ENCODE data around the gene OR2T10. TPM values are rescaled to one million over a fixed set of nuclear protein-coding genes. Genes with fewer than 3 reads are reported as not detected.

OR2T10 gene
- total RNA-seq, 4 donors from 2014 or later = not detected

DNA sequence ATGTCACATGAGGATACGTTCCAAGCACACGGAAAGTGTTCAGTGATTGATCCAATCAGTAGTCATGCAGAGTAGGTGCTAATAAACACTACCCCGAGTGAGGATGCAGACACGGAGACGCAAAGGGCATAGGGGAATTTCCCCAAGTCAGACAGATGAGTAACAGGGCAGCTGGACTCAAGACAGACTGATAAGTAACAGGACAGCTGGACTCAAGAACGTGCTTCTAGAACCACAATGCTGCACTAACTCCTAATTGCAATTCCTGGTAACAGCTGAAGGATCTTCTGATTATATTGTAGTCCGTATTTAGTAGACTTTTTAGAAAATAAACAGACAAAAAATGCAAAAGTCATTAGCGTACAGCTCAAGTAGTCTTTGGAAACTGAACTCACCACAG lies 1.9 kb upstream of the OR2T10 start:
- Histone ChIP-seq H3K4me1 (no peaks in the 10 kb centered on the region), H3K27ac (no peak overlapping the region), H3K4me3 (no peak overlapping the region), H3K36me3 (no peaks in the 10 kb centered on the region), H3K9me3 (no peaks in the 10 kb centered on the region), H3K27me3 (no peaks in the 10 kb centered on the region)
- no peak for DNase-seq
- TF ChIP-seq, protein P1, sequence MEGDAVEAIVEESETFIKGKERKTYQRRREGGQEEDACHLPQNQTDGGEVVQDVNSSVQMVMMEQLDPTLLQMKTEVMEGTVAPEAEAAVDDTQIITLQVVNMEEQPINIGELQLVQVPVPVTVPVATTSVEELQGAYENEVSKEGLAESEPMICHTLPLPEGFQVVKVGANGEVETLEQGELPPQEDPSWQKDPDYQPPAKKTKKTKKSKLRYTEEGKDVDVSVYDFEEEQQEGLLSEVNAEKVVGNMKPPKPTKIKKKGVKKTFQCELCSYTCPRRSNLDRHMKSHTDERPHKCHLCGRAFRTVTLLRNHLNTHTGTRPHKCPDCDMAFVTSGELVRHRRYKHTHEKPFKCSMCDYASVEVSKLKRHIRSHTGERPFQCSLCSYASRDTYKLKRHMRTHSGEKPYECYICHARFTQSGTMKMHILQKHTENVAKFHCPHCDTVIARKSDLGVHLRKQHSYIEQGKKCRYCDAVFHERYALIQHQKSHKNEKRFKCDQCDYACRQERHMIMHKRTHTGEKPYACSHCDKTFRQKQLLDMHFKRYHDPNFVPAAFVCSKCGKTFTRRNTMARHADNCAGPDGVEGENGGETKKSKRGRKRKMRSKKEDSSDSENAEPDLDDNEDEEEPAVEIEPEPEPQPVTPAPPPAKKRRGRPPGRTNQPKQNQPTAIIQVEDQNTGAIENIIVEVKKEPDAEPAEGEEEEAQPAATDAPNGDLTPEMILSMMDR (IDR thresholded peaks at IDR 0.05) = no peak
- no peak for TF ChIP-seq POLR2A (IDR thresholded peaks at IDR 0.05)

DNA sequence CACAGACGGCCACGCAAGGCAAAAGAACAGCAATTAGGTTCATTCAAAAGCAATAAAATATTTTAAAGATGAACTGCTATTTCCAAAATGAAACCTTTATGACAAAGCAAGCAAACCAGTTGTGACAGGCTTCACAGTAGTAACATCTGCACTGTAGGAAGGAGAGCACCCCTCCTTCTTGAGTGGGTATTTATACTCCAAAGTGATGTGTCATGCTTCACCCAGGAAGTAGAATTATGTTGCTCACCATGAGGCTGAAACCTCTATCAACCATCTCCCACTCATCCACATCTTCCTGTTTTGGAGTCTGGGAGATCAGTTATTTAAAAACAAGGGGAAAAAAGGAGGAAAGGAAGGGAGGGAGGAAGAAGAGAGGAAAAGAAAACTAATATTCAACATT lies 885 bp downstream of the OR2T10 start:
- H3K4me3 ChIP-seq = no peak overlapping the region
- no peaks in the 10 kb centered on the region for H3K36me3 ChIP-seq
- H3K4me1 ChIP-seq = no peaks in the 10 kb centered on the region
- TF ChIP-seq, protein P1 (IDR thresholded peaks at IDR 0.05) = no peak
- no peak for TF ChIP-seq POLR2A (IDR thresholded peaks at IDR 0.05)
- H3K27ac ChIP-seq = no peak overlapping the region
- H3K27me3 ChIP-seq = no peaks in the 10 kb centered on the region
- DNase-seq = no peak
- H3K9me3 ChIP-seq = no peaks in the 10 kb centered on the region

DNA sequence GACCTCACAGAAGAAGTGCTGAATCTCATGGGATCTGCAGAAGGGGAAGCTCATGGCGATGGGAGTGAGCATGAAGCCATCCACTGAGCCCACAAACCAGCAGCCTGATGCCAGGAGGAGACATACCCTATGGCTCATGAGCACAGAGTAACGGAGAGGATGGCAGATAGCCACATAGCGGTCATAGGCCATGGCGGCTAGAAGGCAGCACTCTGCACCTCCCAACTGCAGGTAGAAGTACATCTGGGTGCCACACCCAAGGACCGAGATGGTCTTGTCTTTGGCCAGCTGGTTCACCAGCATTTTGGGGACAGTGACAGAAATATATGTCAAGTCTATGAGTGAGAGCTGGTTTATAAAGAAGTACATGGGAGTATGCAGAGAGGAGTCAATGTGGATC lies 4.3 kb downstream of the OR2T10 start:
- Histone ChIP-seq H3K27me3 (no peaks in the 10 kb centered on the region), H3K9me3 (no peaks in the 10 kb centered on the region), H3K36me3 (no peaks in the 10 kb centered on the region), H3K4me3 (no peak overlapping the region), H3K4me1 (no peaks in the 10 kb centered on the region), H3K27ac (no peak overlapping the region)
- no peak for TF ChIP-seq POLR2A (IDR thresholded peaks at IDR 0.05)
- TF ChIP-seq, protein P1 (IDR thresholded peaks at IDR 0.05) = no peak
- no peak for DNase-seq

DNA sequence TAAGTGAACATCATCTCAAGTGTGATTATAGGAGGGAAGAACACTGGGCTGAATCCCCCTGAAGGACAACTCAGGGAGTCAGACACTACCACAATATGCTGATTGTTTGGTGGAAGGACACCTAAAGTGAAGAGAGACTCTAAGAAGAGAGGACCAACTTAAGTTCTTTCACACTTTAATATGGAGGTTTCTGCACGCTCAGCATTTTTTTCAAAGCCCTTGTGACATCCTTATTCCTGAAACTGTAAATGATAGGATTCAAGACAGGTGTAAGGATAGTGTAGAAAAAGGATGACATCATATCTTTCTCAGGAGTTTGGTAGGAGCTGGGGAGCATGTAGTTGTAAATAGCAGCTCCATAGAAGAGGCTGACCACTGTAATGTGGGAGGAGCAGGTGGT lies 4.8 kb downstream of the OR2T10 start:
- no peaks in the 10 kb centered on the region for H3K27me3 ChIP-seq
- H3K9me3 ChIP-seq = no peaks in the 10 kb centered on the region
- TF ChIP-seq, protein P1 (IDR thresholded peaks at IDR 0.05) = no peak
- TF ChIP-seq POLR2A (IDR thresholded peaks at IDR 0.05) = no peak
- DNase-seq = no peak
- H3K27ac ChIP-seq = no peak overlapping the region
- no peak overlapping the region for H3K4me3 ChIP-seq
- H3K4me1 ChIP-seq = no peaks in the 10 kb centered on the region
- H3K36me3 ChIP-seq = no peaks in the 10 kb centered on the region

DNA sequence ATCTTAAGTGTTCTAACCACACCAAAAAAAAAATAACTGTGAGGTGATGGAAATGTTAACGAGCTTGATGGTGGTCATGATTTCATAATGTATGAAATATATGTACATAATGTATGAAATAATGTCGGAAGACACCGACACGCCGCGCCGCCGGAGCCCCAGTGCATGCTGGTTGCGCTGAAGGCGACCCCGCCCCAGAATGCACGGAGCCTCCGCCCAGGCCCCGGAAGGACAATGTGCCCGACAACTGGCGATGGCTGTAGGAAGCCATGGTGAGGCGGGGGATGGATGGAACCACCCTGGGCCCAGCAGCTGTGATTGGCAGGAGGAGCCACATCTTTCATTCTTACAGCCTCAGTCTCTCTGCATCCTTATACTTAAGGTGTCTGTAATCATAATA lies 7.4 kb downstream of the OR2T10 start:
- Histone ChIP-seq H3K4me1 (no peaks in the 10 kb centered on the region), H3K27ac (no peak overlapping the region), H3K36me3 (no peaks in the 10 kb centered on the region), H3K27me3 (no peaks in the 10 kb centered on the region), H3K9me3 (no peaks in the 10 kb centered on the region), H3K4me3 (no peak overlapping the region)
- TF ChIP-seq, protein P1 (IDR thresholded peaks at IDR 0.05) = no peak
- no peak for TF ChIP-seq POLR2A (IDR thresholded peaks at IDR 0.05)
- no peak for DNase-seq

DNA sequence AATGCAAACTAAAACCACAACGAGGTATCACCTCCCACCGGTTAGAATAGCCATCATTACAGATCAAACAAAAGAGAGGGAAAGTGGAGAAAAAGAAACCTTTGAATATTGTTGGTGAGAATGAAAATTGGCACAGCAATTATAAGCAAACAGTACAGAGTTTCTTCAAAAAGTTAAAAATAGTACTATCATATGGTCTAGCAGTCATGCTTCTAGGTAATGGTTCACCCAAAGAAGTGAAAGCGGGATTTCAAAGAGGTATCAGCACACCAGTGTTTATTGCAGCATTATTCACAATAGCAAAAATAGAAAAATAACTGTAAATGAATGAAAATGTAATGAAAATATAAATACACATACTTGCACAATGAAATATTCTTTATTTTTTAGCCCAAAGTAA lies 8.2 kb downstream of the OR2T10 start:
- TF ChIP-seq, protein P1 (IDR thresholded peaks at IDR 0.05) = no peak
- no peak for TF ChIP-seq POLR2A (IDR thresholded peaks at IDR 0.05)
- no peak overlapping the region for H3K4me3 ChIP-seq
- no peaks in the 10 kb centered on the region for H3K9me3 ChIP-seq
- no peaks in the 10 kb centered on the region for H3K36me3 ChIP-seq
- H3K27me3 ChIP-seq = no peaks in the 10 kb centered on the region
- DNase-seq = no peak
- H3K27ac ChIP-seq = no peak overlapping the region
- no peaks in the 10 kb centered on the region for H3K4me1 ChIP-seq

Data from Peyer's patch (tissue), 4 donors.